Right cardiac atrium (tissue), 5 donors: ENCODE measurements around the gene SLC9A9. TPM values are rescaled to one million over a fixed set of nuclear protein-coding genes. Genes with fewer than 3 reads are reported as not detected.

Source experiments
- ATAC-seq, 2 donors: fragments of 200-7000 bp; cut with Tn5 transposase; one replicate each; pipeline versions ENCODE4 v1.8.0 to v1.9.1; 2020; ENCODE audit warnings: moderate library complexity in 2 of 2, mild to moderate bottlenecking in 1 of 2
- DNase-seq, 3 donors: peaks; one replicate each; pipeline ENCODE4 v3.0.0-alpha.2; 2020
- H3K27ac ChIP-seq: one replicate; pipeline ENCODE4 v1.5.1; 2013; ENCODE audit warnings: mild to moderate bottlenecking, low read length, control low read depth, moderate library complexity
- H3K27me3 ChIP-seq: one replicate; pipeline ENCODE4 v1.6.1; 2013; ENCODE audit not compliant: control insufficient read depth, insufficient read depth
- H3K4me1 ChIP-seq: one replicate; pipeline ENCODE4 v1.6.1; 2013; ENCODE audit warnings: low read length; ENCODE audit not compliant: control insufficient read depth, insufficient read depth
- H3K4me3 ChIP-seq: one replicate; pipeline ENCODE4 v1.5.1; 2013; ENCODE audit warnings: low read length, control low read depth
- H3K9me3 ChIP-seq: one replicate; pipeline ENCODE4 v1.6.1; 2013; ENCODE audit warnings: low read length; ENCODE audit not compliant: control insufficient read depth
- WGBS: extraction: QIAGEN DNeasy Blood & Tissue Kit; methylation state at CpG from one replicate; pipeline ENCODE4 v1.1.7; 2013; 5-methylcytosine and 5-hydroxymethylcytosine counted together
- intact Hi-C, 4 donors: fragments of 100-400 bp; cut with DNase I; formaldehyde crosslinking; loops; one replicate each; pipeline versions ENCODE4 v1.11.0 to v1.14.0; 2022 to 2023
- polyA plus RNA-seq: library from polyadenylated mRNA; stranded (reverse); fragments of 200-250 nt; gene quantifications from one replicate; pipeline ENCODE4 v1.2.3, GENCODE V29; 2013
- total RNA-seq, 4 donors: library from RNA; stranded (reverse); fragmentation: NEBNext Ultra II Directional; extraction: Animal tissue kit (Norgen Biotek cat#: 25700); gene quantifications; one replicate each; pipeline ENCODE4 v1.2.1, GENCODE V29; 2021
- donor health status: healthy with polysubstance abuse.
- donor health status: DM: no; HTN: yes; CAD: no.
- donor health status: DM: no; HTN: no; CAD: no.
- donor health status: DM: no; HTN: yes; CAD: no; lungs with severe emphysema.
- donor health status: DM: yes; HTN: yes; CAD: no.

Gene SLC9A9
- total and polyA plus RNA-seq, 5 donors: 3.6 to 14.9 (median 9.2) TPM

DNA sequence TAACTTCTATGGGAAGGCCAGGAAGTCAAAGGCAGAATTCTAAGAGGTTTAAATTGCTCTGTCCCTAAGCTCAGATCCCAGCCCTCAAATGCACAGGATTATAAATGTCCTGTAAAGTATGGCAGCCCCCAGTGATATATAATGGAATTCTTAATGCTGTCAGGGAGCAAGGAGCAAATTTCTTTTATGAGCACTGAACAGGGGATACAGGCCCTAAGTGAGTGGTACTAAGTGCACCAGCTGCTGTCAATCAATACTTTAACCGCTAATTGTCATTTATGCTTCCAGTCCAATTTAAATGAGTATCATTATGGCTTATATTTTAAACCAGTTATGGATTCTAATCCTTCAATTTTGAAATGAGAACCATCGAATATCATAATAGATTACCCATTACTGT lies 4.7 kb downstream of the SLC9A9 start:
- no peak overlapping the region for H3K4me3 ChIP-seq
- H3K9me3 ChIP-seq: no peaks in the 10 kb centered on the region
- 98% methylated on average over 2 of the region's 2 CpGs for WGBS
- no peak overlapping the region for H3K27ac ChIP-seq
- intact Hi-C loops: no loop called here
- H3K4me1 ChIP-seq: peaks cover 1% of the 10 kb centered on the region
- DNase-seq: no peak
- H3K27me3 ChIP-seq: no peaks in the 10 kb centered on the region
- no peak for ATAC-seq

DNA sequence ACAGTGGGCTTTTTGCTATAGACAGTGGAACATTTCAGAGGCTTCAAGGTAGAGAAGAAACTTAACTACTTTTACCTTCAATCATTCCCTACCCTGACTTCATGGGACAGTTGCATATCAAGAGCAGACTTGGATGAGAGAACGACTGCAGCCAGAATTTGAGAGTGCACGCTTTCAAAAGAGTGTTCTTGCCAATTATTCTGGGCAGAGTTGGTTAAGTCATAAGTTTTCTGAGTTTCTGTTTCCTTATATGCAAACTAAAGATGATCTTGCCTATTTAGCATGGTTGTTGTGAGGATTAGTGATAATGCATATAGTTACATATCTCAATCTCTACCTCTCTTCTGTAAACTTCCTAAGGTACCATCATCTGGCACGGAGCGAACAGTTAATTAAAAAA lies 7.6 kb downstream of the SLC9A9 start:
- 69% methylated on average over 4 of the region's 4 CpGs for WGBS
- intact Hi-C loops: no loop called here
- Histone ChIP-seq H3K4me1 (no peaks in the 10 kb centered on the region), H3K27me3 (no peaks in the 10 kb centered on the region), H3K27ac (no peak overlapping the region), H3K9me3 (no peaks in the 10 kb centered on the region), H3K4me3 (no peak overlapping the region)
- ATAC-seq (no peak), DNase-seq (no peak)

DNA sequence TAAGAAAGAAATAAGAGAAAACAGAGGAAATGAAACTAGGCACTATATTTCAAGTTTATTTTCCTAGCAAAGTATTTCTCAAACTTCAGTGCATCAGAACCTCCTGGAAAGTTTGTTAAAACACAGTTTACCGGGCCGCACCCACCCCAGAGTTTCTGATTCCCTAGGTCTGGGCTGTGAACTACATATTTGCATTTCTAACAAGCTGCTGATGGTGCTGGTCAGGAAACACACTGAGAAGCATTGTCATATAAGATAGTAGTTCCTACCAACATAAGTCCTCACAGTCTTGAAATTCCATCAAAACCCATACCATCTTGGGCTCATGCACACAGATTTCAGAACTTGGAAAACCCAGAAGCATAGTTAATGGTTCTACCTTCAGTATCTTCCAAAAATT lies 8.3 kb downstream of the SLC9A9 start:
- intact Hi-C loops: no loop called here
- Histone ChIP-seq H3K27ac (no peak overlapping the region), H3K27me3 (no peaks in the 10 kb centered on the region), H3K9me3 (no peaks in the 10 kb centered on the region), H3K4me3 (no peak overlapping the region), H3K4me1 (no peaks in the 10 kb centered on the region)
- DNase-seq (no peak), ATAC-seq (no peak)
- WGBS: 71% methylated on average over 2 of the region's 2 CpGs

DNA sequence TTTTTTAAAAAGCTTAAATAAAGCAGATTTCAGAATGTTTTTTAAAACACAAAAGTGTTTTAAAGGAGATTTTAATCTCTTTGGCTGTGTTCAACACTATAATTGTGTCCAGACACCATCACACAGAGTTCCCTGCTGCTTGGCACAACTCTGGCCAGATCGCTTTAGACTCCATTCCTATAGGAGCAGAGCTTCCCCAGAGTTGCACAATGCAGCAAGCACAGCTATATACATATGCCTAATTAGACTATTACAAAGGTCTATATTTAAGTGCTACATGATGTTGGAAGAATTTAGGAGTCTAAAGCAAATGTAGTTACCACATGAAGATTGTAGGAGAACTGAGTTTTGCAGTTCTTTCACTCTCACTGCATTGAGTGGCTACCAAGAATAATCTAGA lies 11.2 kb downstream of the SLC9A9 start:
- WGBS: 92% methylated on average over 1 of the region's 1 CpG
- DNase-seq (no peak), ATAC-seq (no peak)
- Histone ChIP-seq H3K9me3 (no peaks in the 10 kb centered on the region), H3K27ac (no peak overlapping the region), H3K4me1 (no peaks in the 10 kb centered on the region), H3K27me3 (no peaks in the 10 kb centered on the region), H3K4me3 (no peak overlapping the region)
- intact Hi-C loops: no loop called here

DNA sequence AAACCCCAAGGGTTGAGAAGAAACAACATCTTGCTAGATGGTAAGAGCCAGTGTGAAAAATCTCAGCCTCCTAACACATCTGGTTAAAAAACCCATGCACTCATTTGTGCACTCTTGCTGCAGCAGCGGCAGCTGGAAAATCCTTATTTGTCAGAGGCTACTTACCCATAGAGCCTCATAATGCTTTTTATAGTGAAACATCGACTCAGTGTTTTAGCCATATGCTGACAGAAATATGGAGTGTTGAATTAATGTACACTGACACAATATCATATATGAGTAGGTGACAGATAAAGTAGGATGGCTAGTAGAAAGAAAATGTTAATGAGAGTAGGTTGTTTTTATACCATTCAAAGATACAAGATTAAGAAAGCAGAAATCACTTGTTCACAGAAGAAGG lies 13.0 kb downstream of the SLC9A9 start:
- ATAC-seq (no peak), DNase-seq (no peak)
- intact Hi-C loops: no loop called here
- H3K27me3 ChIP-seq: no peaks in the 10 kb centered on the region
- no peak overlapping the region for H3K4me3 ChIP-seq
- no peak overlapping the region for H3K27ac ChIP-seq
- H3K9me3 ChIP-seq: no peaks in the 10 kb centered on the region
- no peaks in the 10 kb centered on the region for H3K4me1 ChIP-seq
- WGBS: 84% methylated on average over 2 of the region's 2 CpGs

DNA sequence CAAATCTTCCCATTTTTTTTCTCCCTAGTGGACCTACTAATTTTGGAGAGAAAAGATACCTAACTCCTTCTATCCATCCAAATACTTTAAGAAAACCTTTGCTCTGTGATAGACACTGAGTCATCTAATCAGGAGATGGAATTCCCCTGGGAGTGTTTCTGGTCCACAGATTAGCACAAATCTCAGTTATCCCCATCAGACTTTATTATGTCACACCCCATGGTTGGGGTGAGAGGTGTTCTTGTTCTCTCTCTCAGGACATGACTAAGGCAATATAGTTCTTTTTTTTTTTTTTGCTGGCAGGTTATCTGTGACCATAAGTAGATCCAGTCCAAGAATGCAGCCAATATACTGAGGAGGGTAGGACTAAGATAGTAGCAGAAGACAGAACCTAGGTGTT lies 15.8 kb downstream of the SLC9A9 start:
- no peak overlapping the region for H3K4me3 ChIP-seq
- no peaks in the 10 kb centered on the region for H3K9me3 ChIP-seq
- intact Hi-C loops: no loop called here
- H3K27me3 ChIP-seq: no peaks in the 10 kb centered on the region
- DNase-seq (no peak), ATAC-seq (no peak)
- H3K4me1 ChIP-seq: no peaks in the 10 kb centered on the region
- H3K27ac ChIP-seq: no peak overlapping the region

DNA sequence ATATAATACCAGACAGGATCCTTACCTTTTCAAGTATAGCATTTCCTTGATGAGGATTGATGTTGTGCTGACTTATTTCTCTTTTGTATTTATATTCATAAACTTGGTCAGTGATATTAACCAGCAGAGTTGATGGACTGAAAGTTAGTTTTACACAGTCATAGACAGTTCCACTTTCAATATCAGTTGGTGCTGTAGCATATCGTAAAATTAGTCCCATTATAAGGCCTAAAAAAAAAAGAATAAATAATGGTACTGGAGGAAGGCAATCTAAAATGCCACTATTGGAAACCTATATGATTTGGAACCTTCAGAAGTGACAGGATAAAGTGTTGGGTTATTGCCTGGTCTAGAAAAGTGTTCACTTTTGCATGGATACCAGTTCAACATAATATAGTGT lies 16.3 kb downstream of the SLC9A9 start:
- intact Hi-C loops: no loop called here
- Histone ChIP-seq H3K4me3 (no peak overlapping the region), H3K4me1 (no peaks in the 10 kb centered on the region), H3K27ac (no peak overlapping the region), H3K27me3 (no peaks in the 10 kb centered on the region), H3K9me3 (no peaks in the 10 kb centered on the region)
- ATAC-seq (no peak), DNase-seq (no peak)
- 72% methylated on average over 1 of the region's 1 CpG for WGBS

DNA sequence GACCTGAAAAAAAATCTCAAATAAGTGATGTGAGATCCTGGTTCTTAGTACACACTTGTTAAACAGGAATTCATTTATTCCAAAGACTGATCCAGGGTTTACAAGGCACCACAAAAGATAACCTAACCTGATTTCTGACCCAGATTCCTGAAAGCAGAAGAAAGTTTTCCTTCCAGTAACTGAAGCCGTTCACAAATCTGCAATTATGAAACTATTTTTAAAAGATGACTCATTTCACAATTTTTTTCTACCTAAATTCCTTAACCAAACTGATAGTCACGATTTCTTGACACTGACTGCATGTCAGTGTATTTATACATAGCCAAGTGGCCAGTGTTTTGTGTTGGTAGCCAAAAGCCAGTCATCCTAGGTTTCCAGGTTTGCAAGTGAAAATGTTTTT lies 17.1 kb downstream of the SLC9A9 start:
- no peaks in the 10 kb centered on the region for H3K9me3 ChIP-seq
- H3K4me1 ChIP-seq: no peaks in the 10 kb centered on the region
- no peak overlapping the region for H3K4me3 ChIP-seq
- ATAC-seq (peak; percentile 27 to 67), DNase-seq (no peak)
- WGBS: 7% methylated on average over 2 of the region's 2 CpGs
- H3K27ac ChIP-seq: no peak overlapping the region
- no peaks in the 10 kb centered on the region for H3K27me3 ChIP-seq
- intact Hi-C loops: no loop called here

DNA sequence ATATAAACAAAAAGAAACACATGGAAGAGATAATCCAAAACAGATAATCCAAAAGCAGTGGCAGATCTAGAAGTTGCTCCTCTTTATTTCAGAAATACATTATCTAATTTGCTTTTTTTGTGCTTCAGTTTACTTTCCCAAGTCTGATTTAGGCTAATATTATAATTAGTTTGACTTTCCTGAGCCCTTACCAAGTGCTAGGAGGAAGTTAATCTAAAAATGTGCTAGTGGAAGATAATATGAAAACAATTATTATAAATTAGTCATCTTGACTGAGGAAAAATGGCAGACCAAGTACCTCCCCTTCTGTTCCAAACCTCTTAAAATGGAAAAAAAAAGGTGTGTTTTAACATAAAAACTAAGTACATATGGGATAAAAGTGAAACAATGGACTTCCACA lies 17.5 kb downstream of the SLC9A9 start:
- no peaks in the 10 kb centered on the region for H3K4me1 ChIP-seq
- H3K27ac ChIP-seq: no peak overlapping the region
- no peaks in the 10 kb centered on the region for H3K27me3 ChIP-seq
- DNase-seq (no peak), ATAC-seq (no peak)
- H3K4me3 ChIP-seq: no peak overlapping the region
- H3K9me3 ChIP-seq: no peaks in the 10 kb centered on the region
- intact Hi-C loops: no loop called here

DNA sequence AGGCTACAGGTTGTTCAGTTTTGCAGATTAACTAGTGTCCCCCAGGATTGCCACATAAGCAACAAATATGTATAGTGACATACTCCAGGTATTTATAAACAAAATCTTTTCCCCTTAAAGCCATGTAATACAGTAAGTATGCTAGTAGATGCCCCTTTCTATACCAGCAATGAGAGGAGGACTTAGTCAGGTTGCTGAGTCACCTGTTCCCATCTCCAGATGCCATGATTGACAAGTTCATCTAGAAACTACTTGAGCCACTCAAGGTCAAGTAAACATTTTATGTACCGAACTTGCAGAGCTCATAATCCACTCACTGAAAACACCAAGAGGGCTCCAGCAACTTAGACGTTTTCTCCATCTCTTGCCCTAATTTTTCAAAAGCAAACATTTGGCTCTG lies 18.2 kb downstream of the SLC9A9 start:
- intact Hi-C loops: no loop called here
- H3K9me3 ChIP-seq: no peaks in the 10 kb centered on the region
- H3K27me3 ChIP-seq: no peaks in the 10 kb centered on the region
- H3K27ac ChIP-seq: no peak overlapping the region
- H3K4me1 ChIP-seq: no peaks in the 10 kb centered on the region
- H3K4me3 ChIP-seq: no peak overlapping the region
- 72% methylated on average over 2 of the region's 2 CpGs for WGBS
- ATAC-seq (no peak), DNase-seq (no peak)

DNA sequence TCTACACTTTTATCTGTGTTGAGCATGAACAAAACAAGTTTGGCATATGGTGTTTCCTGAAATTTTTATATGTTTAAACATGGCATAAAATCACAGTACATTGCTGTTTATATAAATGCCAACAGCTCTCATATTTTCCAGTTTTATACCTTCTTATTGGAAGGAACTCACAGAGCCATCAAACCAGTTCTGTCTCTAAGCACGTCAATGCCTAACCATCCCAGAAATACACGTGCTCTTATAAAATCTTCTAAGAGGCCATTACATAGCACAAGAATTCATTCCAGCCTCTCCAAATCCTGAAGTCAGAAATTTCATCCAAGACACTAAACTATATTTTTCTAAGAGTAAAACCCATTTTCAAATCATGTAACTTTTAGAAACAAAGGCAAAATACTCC lies 20.8 kb downstream of the SLC9A9 start:
- intact Hi-C loops: no loop called here
- Histone ChIP-seq H3K4me1 (no peaks in the 10 kb centered on the region), H3K4me3 (no peak overlapping the region), H3K9me3 (no peaks in the 10 kb centered on the region), H3K27ac (no peak overlapping the region), H3K27me3 (no peaks in the 10 kb centered on the region)
- DNase-seq (no peak), ATAC-seq (no peak)
- WGBS: 95% methylated on average over 2 of the region's 2 CpGs

DNA sequence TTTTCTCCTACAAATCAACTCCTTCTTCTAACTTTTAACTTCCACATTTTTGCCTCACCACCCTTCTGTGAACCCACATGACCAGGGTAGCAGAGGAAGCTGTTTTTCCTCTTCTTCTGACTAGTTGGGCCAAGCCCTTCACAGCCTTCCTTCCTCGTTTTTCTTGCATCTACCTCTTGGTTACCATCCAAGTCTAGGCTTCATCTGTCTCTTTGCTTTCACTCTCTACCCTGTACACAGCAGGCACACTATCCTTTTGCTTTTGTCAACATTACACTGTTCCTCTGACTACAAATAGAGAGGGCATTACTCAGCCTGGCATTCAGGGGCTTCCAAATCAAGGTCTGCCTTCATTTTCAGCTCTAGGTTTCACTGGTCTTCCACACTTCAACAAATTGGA lies 22.0 kb downstream of the SLC9A9 start:
- WGBS: 61% methylated on average over 1 of the region's 1 CpG
- no peaks in the 10 kb centered on the region for H3K9me3 ChIP-seq
- ATAC-seq: peak; percentile 64 to 75
- H3K27ac ChIP-seq: no peak overlapping the region
- no peak overlapping the region for H3K4me3 ChIP-seq
- no peak for DNase-seq
- H3K4me1 ChIP-seq: no peaks in the 10 kb centered on the region
- intact Hi-C loops: no loop called here
- H3K27me3 ChIP-seq: no peaks in the 10 kb centered on the region
